ENCODE measurements around the gene BPIFA1. TPM values are rescaled to one million over a fixed set of nuclear protein-coding genes. Genes with fewer than 3 reads are reported as not detected.

BPIFA1 gene
- total and polyA plus RNA-seq, 9 of the 15 experiments (the other 6 are each of a cell fraction or from before 2014, with no cell fraction given): not detected

- in situ Hi-C loops (cut with MboI): no loop called here
- no peaks in the 10 kb centered on the region for H3K79me2 ChIP-seq (ENCODE audit: control insufficient read depth, insufficient read depth, low read length)
- no peaks in the 10 kb centered on the region; the same call in 1 of the 2 replicates for H4K20me1 ChIP-seq (replicated peaks; ENCODE audit: control insufficient read depth, insufficient read depth, low read length)
- no peak for TF ChIP-seq PML (IDR thresholded peaks at IDR 0.05; ENCODE audit: low read length)
- no peak for TF ChIP-seq LARP7 (IDR thresholded peaks at IDR 0.05)
- no peak for TF ChIP-seq ZNF583 (CRISPR knock-in tag; IDR thresholded peaks at IDR 0.05)
- no peak for TF ChIP-seq ZNF277 (CRISPR knock-in tag; IDR thresholded peaks at IDR 0.05; ENCODE audit: borderline replicate concordance)
- TF ChIP-seq RFX7 (CRISPR knock-in tag; IDR thresholded peaks at IDR 0.05): no peak
- TF ChIP-seq GTF3C2 (IDR thresholded peaks at IDR 0.05; ENCODE audit: borderline replicate concordance, extremely low read depth, insufficient read length): no peak
- no peak for TF ChIP-seq TFAP4 (CRISPR knock-in tag; IDR thresholded peaks at IDR 0.05; ENCODE audit: borderline replicate concordance)
- TF ChIP-seq CBX1 (IDR thresholded peaks at IDR 0.05; ENCODE audit: low read depth): no peak
- no peak for TF ChIP-seq HNRNPUL1 (IDR thresholded peaks at IDR 0.05; ENCODE audit: low read length)
- no peak for TF ChIP-seq ZNF124 (CRISPR knock-in tag; IDR thresholded peaks at IDR 0.05)
- no peak for TF ChIP-seq ZNF511 (CRISPR knock-in tag; IDR thresholded peaks at IDR 0.05)
- no peak for TF ChIP-seq SIRT6 (IDR thresholded peaks at IDR 0.05; ENCODE audit: low read depth, low read length)
- TF ChIP-seq NR1H2 (CRISPR knock-in tag; IDR thresholded peaks at IDR 0.05): no peak
- TF ChIP-seq KLF10 (CRISPR knock-in tag; IDR thresholded peaks at IDR 0.05): no peak
- TF ChIP-seq CXXC5 (CRISPR knock-in tag; IDR thresholded peaks at IDR 0.05): no peak
- TF ChIP-seq HMG20B (CRISPR knock-in tag; IDR thresholded peaks at IDR 0.05): no peak
- TF ChIP-seq ZC3H8 (IDR thresholded peaks at IDR 0.05): no peak
- no peak for TF ChIP-seq E2F3 (CRISPR knock-in tag; IDR thresholded peaks at IDR 0.05)
- H3K27ac ChIP-seq (ENCODE audit: extremely low read depth, low read depth, low read length): no peak overlapping the region
- intact Hi-C loops (cut with micrococcal nuclease): loop anchor here (10.0 kb wide), 1 partner anchor 57 kb away; no protein-coding TSS in a partner anchor
- no peaks in the 10 kb centered on the region for H3K9me1 ChIP-seq (ENCODE audit: control insufficient read depth, insufficient read depth, low read length)
- no peaks in the 10 kb centered on the region for H3K4me1 ChIP-seq (replicated peaks in 1 of 2; ENCODE audit: control insufficient read depth in 2 of 2, insufficient read depth in 2 of 2, low read length in 2 of 2)
- DNase-seq (ENCODE audit: extremely low read depth in 1 of 4, low spot score in 3 of 4): no peak
- H3K4me2 ChIP-seq (ENCODE audit: insufficient read depth, low read length): no peak overlapping the region
- 3% methylated on average over 6 of the region's 6 CpGs for WGBS (ENCODE audit: insufficient coverage, low coverage, missing lambda C conversion rate)
- no peak for ATAC-seq
- H2AFZ ChIP-seq (ENCODE audit: low read depth, low read length): no peak overlapping the region
- no TSS peak for BruUV-seq (replicated peaks)
- FAIRE-seq: no peak
- POLR2A ChIA-PET: interaction anchor here (2.7 kb wide), 1 partner anchor 12 kb away, joined by 7 read pairs; no protein-coding TSS in a partner anchor
- H3K4me3 ChIP-seq: no peak overlapping the region
- peaks cover 2 to 9% of the 10 kb centered on the region in 2 experiments; a peak in 3 of 5 replicates for H3K27me3 ChIP-seq (ENCODE audit: control insufficient read depth in 2 of 2, insufficient read depth in 2 of 2, low read length in 2 of 2)
- H3K9ac ChIP-seq (ENCODE audit: insufficient read depth in 1 of 2, low read depth in 2 of 2, low read length in 2 of 2): no peak overlapping the region
- CTCF ChIA-PET (ENCODE audit: low intra/inter-chr PET ratio): interaction anchor here (0.6 kb wide), 1 partner anchor 8 kb away, joined by 3 read pairs; no protein-coding TSS in a partner anchor
- H3K36me3 ChIP-seq (ENCODE audit: control insufficient read depth, insufficient read depth, low read length): no peaks in the 10 kb centered on the region
- H3K9me3 ChIP-seq (replicated peaks; ENCODE audit: control insufficient read depth, insufficient read depth, low read depth, low read length): no peaks in the 10 kb centered on the region
Observed at GRCh38 chr20:33237989-33238388, 2.2 kb downstream of the BPIFA1 start.

All from K562 (cell line).